Urinary bladder (tissue), 4 donors: ENCODE measurements around the gene SYT17. TPM values are rescaled to one million over a fixed set of nuclear protein-coding genes. Genes with fewer than 3 reads are reported as not detected.
A peak's percentile ranks its signal among the peaks of the same experiment; 100 is the strongest.
"Not testable (repeated sequence)": the region's sequence is repeated elsewhere in the genome, so short reads cannot be mapped to it uniquely, and the experiment has no call there.

Experiments used
- DNase-seq: peaks from one replicate; pipeline ENCODE4 v3.0.0-alpha.2; 2015; ENCODE audit errors: extremely low spot score
- H3K27ac ChIP-seq: one replicate; pipeline ENCODE4 v1.5.1; 2013; ENCODE audit warnings: low read depth, mild to moderate bottlenecking, moderate library complexity
- H3K36me3 ChIP-seq: one replicate; pipeline ENCODE4 v1.6.1; 2013; ENCODE audit warnings: mild to moderate bottlenecking, moderate library complexity; ENCODE audit not compliant: insufficient read depth
- H3K4me1 ChIP-seq: one replicate; pipeline ENCODE4 v1.6.1; 2013; ENCODE audit warnings: mild to moderate bottlenecking, moderate library complexity; ENCODE audit not compliant: insufficient read depth
- H3K4me3 ChIP-seq: one replicate; pipeline ENCODE4 v1.5.1; 2013; ENCODE audit warnings: low read depth, low read length
- WGBS: extraction: QIAGEN DNeasy Blood & Tissue Kit; methylation state at CpG from one replicate; pipeline ENCODE4 v1.1.7; 2013; 5-methylcytosine and 5-hydroxymethylcytosine counted together
- polyA plus RNA-seq: library from polyadenylated mRNA; stranded (reverse); fragments of 200-250 nt; gene quantifications from one replicate; pipeline ENCODE4 v1.2.3, GENCODE V29; 2013
- total RNA-seq: library from RNA; depleted of rRNA; stranded (reverse); fragments of >200 nt; gene quantifications from one replicate; pipeline ENCODE4 v1.2.3, GENCODE V29; 2014
- donor health status: healthy with polysubstance abuse.
- donor health status: healthy.

SYT17 gene
- total and polyA plus RNA-seq, 2 donors, result 1.8 to 6.5 TPM

DNA sequence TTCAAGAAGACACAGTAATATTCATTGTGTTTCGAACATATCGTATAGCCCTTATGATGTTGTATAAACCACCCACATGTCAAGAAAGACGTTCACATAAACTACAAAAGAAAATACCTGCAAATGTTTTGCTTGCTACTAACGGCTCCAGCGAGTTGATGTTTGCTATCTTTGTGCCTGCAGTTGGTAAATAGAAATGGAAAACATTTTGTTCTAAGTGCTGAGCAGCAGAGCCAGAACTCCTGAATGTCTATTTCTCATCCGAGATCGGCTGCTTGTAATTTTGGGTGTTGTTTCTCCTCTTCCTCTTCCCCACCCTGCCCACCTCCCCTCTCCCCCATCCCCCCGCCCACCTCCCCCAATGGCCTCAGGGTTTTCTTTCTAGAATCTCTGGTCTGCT lies 5.0 kb downstream of the SYT17 start:
- Histone ChIP-seq H3K36me3 (no peaks in the 10 kb centered on the region), H3K4me3 (no peak overlapping the region), H3K4me1 (no peaks in the 10 kb centered on the region), H3K27ac (no peak overlapping the region)
- no peak for DNase-seq
- WGBS, result 61% methylated on average over 8 of the region's 8 CpGs

DNA sequence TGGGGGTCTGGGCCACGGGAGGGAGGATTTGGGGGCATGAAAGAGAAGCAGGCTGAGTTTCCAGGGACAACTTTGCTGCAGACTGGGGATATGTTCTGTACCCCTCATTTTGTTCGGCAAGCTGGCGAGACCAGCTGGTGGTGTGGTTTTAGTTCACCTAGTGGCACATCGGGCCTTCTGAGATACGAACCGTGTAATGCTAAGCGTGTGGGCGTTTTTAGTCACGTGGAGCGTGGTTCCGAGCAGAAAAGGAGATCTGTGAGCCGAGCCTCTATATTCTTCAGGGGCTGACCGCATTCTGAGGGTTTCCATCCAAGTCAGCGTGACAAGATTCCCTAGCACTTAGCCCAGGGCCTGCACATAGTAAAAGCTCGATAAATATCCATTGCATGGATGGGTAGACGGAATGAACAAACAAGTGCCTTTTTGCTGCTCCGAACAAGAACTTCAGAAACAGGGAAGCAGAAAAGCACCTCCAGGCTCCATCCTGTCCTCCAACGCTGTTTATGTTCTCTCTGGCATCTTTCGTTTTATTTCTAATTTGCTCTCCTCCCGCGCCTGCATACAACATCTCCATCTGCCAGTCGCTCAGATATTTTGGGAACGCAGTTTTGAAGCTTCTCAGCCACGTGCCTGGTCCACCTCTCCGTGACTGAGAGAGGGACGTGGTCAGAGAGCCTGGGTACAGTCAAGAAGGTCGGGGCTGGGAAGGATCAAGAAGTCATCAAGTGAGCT lies 5.8 kb downstream of the SYT17 start:
- H3K27ac ChIP-seq, result no peak overlapping the region
- DNase-seq, result no peak
- H3K36me3 ChIP-seq, result no peaks in the 10 kb centered on the region
- no peak overlapping the region for H3K4me3 ChIP-seq
- WGBS, result 88% methylated on average over 27 of the region's 27 CpGs
- no peaks in the 10 kb centered on the region for H3K4me1 ChIP-seq

DNA sequence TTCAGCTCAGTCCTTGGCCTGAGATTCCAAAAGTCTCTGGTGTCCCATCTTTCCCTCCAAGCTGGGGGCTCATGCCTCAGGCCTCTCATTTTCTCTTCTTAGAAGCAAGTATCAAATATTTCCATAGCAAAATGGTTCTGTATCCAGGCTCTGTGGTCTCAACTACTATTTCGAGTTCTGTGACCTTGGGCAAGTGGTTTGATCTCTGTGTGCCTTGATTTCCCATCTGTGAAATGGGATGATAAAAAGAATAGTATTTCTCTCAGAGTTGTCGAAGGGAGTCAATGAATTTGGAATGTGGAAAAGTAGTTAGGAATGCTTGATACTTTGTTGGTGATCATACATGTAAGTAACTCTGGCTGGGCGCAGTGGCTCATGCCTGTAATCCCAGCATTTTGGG lies 6.4 kb downstream of the SYT17 start:
- no peaks in the 10 kb centered on the region for H3K36me3 ChIP-seq
- no peaks in the 10 kb centered on the region for H3K4me1 ChIP-seq
- no peak overlapping the region for H3K27ac ChIP-seq
- no peak for DNase-seq
- H3K4me3 ChIP-seq, result no peak overlapping the region
- 95% methylated on average over 3 of the region's 3 CpGs for WGBS

DNA sequence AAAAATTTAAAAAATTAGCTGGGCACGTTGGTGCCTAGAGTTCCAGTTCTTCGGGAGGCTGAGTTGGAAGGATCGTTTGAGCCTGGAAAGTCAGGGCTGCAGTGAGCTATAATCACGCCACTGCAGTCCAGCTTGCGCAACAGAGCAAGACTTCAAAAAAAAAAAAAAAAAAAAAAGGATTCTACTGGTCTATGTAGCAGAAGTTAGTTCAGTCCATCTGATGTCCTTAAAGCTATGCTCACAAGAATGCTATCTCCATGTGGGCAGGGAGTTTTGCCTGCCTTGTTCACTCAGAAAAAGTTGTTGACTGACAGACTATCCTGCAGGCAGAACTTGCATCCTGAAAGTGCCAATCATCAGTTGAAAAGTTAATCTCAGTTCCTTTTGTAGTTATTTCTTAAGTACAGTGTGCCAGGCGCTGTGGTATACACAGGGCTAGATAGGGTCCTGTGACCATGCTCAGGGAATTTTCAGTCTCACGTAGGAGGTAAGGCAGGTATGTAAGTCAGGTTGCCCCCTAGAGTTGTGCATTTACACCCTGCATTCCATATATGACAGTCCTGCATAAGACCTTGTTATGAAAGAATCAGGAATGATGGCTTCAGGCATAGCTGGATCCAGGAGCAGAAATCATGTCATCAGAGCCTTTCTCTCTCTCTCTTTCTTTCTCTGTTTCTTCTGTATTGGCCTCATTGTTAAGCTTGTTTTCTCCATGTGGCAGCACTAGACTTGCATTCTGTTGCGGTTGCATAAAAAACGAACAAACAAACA lies 7.6 kb downstream of the SYT17 start:
- Histone ChIP-seq H3K4me3 (no peak overlapping the region), H3K36me3 (no peaks in the 10 kb centered on the region), H3K4me1 (no peaks in the 10 kb centered on the region), H3K27ac (no peak overlapping the region)
- DNase-seq, result no peak
- 76% methylated on average over 9 of the region's 9 CpGs for whole genome bisulfite sequencing

DNA sequence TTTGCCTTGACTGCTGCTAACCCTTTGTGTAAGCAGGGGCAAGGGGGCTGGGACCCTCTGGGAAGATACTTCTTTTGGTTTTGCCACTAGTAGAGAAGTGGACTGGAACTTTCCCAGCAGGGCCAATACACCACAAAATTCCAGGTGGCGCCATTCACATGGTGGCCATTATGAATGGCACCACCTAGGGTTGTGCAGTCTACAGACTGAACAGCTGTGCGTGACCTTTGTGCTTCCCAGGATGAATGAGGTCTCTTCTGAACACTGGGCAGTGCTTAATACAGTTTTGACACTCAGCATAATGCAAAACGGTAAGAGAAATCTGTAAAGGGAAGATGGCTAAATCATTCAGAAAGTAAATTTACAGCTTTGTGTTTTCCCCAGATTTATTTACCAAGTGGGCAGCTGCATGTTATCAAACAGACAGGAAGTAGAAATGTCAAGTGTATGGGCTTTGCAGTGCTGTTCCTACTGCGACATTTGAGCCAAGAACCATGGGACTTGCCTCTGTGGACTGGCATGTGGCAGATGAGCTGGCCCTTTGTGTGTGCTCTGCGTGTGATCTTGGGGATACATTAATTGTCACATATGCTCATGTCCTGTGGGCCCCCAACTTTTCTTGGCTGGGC lies 9.2 kb downstream of the SYT17 start:
- DNase-seq, result no peak
- Histone ChIP-seq H3K4me3 (no peak overlapping the region), H3K27ac (no peak overlapping the region), H3K4me1 (no peaks in the 10 kb centered on the region), H3K36me3 (peaks cover 2% of the 10 kb centered on the region)
- 70% methylated on average over 5 of the region's 5 CpGs for WGBS

DNA sequence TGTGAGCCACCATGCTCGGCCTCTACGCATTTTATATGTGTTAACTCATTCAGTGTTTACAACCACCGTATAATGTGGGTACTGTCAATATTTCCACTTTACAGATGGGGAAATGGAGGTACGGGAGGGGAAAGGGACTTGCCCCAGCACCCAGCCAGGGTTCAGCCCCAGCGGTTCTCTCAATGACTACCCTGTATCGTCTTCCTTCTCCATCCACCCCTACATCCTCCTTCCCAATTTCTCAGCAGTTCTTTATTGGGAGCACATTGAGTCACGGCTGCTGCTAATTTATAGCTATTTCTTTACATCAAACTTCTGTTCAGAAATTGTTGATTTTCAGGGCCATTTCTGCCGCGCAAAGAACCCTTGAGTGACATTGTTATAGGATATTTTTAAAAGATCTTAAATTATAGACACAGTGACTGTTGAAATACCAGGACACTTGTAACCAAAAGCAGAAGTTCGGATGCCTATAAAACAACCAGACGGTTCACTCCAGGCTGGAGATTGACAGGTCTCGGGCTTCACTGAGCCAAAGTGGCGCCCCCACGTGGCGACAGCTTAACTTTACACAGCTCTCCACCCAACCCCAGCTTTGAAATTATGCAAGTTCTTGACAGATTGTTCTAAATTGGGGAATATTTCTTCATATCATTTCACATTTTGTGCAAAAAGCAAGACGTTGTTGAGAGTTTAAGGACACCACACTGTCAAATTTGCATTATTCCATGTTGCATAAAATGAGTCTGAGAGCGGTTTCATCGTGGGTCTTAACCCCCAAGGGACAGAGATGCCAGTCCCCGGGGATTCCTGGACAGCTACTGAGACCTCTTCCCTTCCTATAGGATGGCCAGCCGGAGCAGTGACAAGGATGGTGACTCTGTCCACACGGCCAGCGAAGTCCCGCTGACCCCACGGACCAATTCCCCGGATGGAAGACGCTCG lies 11.8 kb downstream of the SYT17 start:
- Histone ChIP-seq H3K4me3 (no peak overlapping the region), H3K4me1 (no peaks in the 10 kb centered on the region), H3K27ac (no peak overlapping the region), H3K36me3 (peaks cover 2% of the 10 kb centered on the region)
- no peak for DNase-seq
- WGBS, result 65% methylated on average over 27 of the region's 27 CpGs

DNA sequence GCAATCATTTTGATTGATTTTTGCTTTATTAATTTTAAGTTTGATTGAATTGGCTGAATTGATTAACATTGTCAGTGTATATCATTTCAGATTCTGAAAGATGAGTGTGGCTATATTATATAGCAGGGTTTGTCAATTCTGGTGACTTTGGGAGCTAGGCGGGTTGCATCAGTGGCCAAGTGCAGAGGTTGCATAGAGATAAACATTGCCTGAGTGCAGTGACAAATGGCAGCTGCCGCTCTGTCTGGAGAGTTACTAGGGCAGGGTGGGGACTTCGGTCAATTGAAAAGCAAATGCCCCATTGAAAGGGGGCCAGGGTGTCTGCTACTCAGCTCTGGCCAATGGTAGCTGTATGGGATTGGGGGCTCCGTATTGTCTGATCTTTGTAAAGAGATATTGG lies 12.7 kb downstream of the SYT17 start:
- Histone ChIP-seq H3K27ac (no peak overlapping the region), H3K4me1 (no peaks in the 10 kb centered on the region), H3K36me3 (peaks cover 2% of the 10 kb centered on the region), H3K4me3 (no peak overlapping the region)
- no peak for DNase-seq
- 89% methylated on average over 4 of the region's 4 CpGs for WGBS

DNA sequence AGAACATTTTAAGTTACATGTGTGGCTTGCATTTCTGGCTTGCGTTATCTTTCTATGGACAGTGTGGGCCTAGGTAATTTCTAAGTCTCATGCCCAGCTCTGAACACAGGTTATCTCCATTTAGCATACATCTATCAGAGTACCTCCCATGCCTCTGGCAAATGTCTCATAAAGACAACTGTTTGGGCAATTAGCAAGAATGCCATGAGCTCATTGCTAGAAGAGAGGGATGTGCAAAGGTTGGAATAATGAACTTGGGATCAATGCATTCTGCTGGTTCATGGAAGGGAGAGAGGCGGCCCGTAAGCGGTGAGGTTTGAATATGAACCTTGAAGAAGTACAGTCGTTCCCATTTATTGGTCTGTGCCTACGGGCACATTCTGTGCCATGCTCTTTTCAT lies 14.4 kb downstream of the SYT17 start:
- no peak overlapping the region for H3K27ac ChIP-seq
- no peak overlapping the region for H3K4me3 ChIP-seq
- H3K36me3 ChIP-seq, result peaks cover 2% of the 10 kb centered on the region
- WGBS, result 96% methylated on average over 6 of the region's 6 CpGs
- no peaks in the 10 kb centered on the region for H3K4me1 ChIP-seq
- DNase-seq, result no peak

DNA sequence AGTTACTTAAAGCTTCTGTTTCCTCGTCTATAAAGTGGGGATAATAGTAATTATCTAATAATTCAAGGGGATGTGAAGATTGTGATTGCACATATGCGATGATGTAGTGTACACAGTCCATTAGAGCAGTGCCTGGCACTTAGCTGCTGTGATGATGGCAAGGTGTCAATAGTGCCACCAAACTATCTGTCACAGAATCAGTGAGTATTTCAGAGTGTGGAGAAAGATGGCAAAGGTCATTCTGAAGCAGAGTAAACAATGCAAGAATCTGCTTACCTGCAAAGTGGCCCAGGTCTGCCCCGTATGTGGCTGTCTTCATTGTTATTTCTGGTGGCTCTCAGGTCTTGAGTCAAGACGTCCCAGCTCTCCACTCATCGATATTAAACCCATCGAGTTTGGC lies 15.1 kb downstream of the SYT17 start:
- DNase-seq, result no peak
- H3K4me1 ChIP-seq, result no peaks in the 10 kb centered on the region

DNA sequence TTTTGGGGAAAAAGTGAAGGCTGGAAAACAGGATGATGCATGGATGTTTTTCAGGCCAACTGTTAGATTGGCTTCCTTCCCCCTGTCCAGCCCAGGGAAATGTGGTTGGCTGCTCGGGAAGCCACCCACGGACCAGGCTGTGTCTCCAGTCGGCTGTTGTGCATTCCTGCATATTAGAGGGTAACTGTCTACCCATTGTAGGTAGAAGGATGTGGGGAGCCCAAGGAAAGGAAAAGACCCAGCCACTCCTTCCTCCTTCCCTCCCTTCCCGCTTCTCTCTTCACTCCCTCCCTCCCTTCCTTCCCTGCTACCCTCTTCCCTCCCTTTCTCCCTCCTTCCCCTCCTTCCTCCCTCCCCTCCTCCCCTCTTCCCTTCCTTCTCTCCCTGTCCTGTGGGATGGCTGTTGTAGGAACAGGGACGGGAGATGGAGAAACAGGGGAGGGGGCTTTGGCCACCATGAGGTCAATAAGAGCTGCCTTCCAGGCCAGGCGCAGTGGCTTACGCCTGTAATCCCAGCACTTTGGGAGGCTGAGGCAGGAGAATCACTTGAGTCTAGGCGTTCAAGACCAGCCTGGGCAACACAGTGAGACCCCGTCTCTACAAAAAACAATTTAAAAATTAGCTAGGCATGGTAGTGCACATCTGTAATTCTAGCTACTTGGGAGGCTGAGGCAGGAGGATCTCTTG lies 16.9 kb downstream of the SYT17 start:
- H3K36me3 ChIP-seq, result peaks cover 2% of the 10 kb centered on the region
- H3K4me3 ChIP-seq, result no peak overlapping the region
- DNase-seq, result no peak
- WGBS, result 61% methylated on average over 9 of the region's 9 CpGs
- no peaks in the 10 kb centered on the region for H3K4me1 ChIP-seq
- no peak overlapping the region for H3K27ac ChIP-seq

More for the DNA sequence above, 15.1 kb downstream of the SYT17 start:
- peak overlapping the region; percentile 49 for H3K27ac ChIP-seq
- 84% methylated on average over 6 of the region's 6 CpGs for WGBS
- peaks cover 2% of the 10 kb centered on the region for H3K36me3 ChIP-seq
- H3K4me3 ChIP-seq, result no peak overlapping the region

DNA sequence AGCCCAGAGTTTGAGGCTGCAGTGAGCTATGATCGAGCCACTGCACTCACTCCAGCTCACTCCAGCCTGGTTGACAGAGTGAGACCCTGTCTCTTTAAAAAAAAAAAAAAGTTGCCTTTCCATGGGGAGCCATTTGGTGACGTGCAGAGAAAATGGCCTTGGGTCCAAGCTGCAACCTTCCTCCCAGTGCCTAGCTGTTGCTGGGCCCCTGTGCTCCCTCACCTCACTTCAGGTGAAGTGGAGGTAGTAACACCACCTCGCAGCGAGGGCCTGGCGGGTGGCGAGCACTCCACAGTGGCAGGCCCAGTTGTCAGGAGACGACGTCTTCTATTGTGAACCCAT lies 17.4 kb downstream of the SYT17 start:
- Histone ChIP-seq H3K27ac (no peak overlapping the region), H3K4me1 (no peaks in the 10 kb centered on the region), H3K4me3 (no peak overlapping the region), H3K36me3 (peaks cover 2% of the 10 kb centered on the region)
- no peak for DNase-seq
- WGBS, result 86% methylated on average over 8 of the region's 8 CpGs

DNA sequence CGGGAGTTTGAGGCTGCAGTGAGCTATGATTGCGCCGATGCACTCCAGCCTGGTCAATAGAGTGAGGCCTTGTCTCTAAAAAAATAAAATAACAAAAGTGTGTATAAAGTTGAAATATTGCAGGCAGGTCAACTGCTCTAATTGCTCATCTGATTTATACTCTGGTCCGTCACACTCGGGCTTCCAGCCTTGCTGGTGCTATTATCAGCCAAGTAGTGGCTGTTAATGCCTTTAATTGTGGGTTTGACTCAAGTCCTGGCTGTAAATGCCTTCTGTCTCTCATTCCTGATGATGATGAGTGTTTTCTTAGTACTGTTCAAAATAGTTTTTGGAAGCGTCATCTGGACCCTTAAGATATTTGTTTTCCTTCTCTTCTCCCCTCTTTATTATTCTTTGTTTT lies 18.4 kb downstream of the SYT17 start:
- Histone ChIP-seq H3K27ac (no peak overlapping the region), H3K36me3 (no peaks in the 10 kb centered on the region), H3K4me3 (no peak overlapping the region), H3K4me1 (no peaks in the 10 kb centered on the region)
- WGBS, result 84% methylated on average over 6 of the region's 6 CpGs
- no peak for DNase-seq

DNA sequence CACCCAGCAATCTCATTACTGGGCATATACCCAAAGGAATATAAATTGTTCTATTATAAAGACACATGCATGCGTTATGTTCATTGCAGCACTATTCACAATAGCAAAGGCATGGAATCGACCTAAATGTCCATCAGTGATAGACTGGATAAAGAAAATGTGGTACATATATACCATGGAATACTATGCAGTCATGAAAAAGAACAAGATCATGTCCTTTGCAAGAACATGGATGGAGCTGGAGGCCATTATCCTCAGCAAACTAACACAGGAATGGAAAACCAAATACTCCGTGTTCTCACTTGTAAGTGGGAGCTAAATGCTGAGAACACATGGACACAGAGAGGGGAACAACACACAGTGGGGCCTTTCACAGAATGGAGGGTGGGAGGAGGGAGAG lies 19.9 kb downstream of the SYT17 start:
- DNase-seq, H3K4me3 ChIP-seq, H3K36me3 ChIP-seq, H3K4me1 ChIP-seq, H3K27ac ChIP-seq: not testable (repeated sequence)
- 79% methylated on average over 3 of the region's 3 CpGs for WGBS
